CD4-positive, alpha-beta T cell treated with Interleukin-2 at 100 ng/mL for 4 hours (primary cell): Measurements from ENCODE around the gene ZBTB8A.
"Not testable (repeated sequence)": the region's sequence is repeated elsewhere in the genome, so short reads cannot be mapped to it uniquely, and the experiment has no call there.

Experiments
- DNase-seq: peaks from one replicate; pipeline ENCODE4 v3.0.0-alpha.2; 2020; ENCODE audit warnings: low spot score

The ZBTB8A gene

GRCh38 chr1:32538887-32539583, at the start of gene ZBTB8A:
Gene ZBTB8A (plus strand): TSS chr1:32539427. CDS start chr1:32592932, 53,505 bp downstream.
- no peak for DNase-seq

DNA sequence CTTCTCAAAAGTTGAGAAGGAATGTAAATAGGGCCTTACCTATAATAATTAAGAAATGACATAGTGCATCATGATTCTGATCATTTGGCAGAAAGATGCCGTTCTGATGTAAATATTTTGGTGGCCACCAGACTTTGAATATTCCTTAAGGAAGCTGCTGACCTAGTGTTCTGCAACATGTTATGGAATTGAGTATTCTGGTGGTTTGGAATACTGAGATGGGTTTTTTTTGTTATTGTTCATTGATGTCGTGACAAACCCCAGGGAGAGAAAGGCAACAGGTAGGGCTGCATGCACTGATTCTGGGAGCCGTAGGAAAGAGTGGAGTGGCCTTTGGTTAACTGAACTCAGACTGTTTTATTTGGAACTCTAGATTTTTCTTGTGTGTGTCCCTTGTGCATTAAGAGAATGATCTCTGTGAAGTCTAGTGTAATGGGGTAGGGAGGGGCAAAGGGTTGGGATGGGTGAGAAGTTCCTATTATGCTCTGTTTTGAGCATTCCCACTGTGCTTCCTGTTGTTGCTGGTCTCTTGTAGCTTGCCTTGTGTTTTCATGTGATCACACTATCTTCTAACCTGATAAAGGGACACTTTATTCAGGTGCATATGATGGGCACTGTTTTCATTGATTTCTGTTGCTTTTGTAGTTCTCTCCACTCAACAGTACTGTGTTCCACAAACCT, 49.3 kb upstream of the ZBTB8A start:
- DNase-seq: no peak

GRCh38 chr1:32491386-32491785, 47.8 kb upstream of the ZBTB8A start:
- DNase-seq: no peak

- DNase-seq: no peak
These were observed 45.0 kb upstream of the ZBTB8A start for GRCh38 chr1:32494196-32494595.

- no peak for DNase-seq
These were observed 44.4 kb upstream of the ZBTB8A start for GRCh38 chr1:32494711-32495337.

DNA sequence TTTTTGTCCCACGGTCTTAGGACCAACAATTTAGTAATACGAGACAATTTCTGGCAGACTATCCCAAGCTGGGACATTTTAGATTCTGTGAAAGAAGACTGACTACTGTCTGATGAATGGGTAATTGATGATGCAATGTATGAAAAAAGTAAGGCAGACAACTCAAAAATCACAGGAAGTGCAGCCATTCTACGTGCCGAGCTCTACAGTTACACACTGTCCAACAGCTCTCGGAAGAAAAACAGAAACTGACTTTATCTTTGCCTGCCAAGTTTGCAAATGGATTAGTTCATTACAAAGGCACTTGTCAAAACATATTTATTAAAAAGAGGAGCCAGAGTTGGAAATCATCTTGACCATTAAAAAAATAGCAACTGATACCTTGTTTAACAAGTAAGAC, 43.1 kb upstream of the ZBTB8A start:
- no peak for DNase-seq

DNA sequence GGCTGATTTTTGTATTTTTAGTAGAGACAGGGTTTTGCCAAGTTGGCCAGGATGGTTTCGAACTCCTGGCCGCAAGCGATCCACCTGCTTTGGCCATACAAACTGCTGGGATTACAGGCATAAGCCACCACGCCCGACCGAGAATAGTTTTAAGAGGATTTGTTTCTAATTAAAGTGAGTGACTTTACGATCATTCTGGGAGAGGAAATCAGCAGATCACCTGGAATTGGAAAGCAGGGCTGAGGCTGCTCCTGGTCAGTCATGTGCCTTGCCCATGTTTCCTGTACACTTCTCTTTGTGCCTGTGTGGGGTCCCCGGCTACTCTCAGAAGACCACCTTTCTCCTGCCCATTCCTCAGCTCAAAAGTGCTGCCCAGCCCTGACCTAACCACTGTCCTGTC, 40.5 kb upstream of the ZBTB8A start:
- DNase-seq: no peak

GRCh38 chr1:32500387-32501209, 38.6 kb upstream of the ZBTB8A start:
- no peak for DNase-seq

DNA sequence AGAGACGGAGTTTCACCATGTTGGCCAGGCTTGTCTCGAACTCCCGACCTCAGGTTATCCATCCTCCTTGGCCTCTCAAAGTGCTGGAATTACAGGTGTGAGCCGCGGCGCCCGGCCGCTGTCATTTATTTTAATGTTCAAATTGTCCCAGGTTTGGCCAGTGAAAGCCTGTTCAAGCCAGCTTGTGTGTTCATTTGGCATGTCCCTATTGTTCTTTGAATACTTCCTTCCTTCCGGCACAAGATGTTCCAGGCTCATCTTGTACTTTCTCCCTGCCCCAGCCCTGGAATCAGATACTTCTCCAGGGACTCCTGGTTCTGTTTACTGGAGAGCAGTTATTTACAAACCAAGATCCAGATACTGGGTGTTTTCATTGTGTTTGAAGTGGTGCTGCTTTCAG, 37.4 kb upstream of the ZBTB8A start:
- DNase-seq: no peak

GRCh38 chr1:32503153-32503552, 36.1 kb upstream of the ZBTB8A start:
- no peak for DNase-seq

DNA sequence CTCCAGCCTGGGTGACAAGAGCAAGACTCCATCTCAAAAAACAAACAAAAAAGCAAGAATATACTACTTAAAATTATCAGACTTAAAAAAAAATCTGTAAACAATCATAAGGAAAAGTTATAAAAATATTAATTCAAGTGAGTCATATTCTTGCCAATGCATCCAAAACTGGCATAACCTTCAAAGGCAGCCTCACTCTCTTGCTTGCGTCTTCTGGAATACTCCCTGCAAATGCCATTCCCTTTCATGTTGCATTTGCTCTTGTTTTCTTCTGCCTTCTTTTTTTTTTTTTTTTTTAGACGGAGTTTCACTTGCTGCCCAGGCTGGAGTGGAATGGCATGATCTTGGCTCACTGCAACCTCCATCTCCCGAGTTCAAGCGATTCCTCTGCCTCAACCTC, 32.2 kb upstream of the ZBTB8A start:
- DNase-seq: no peak

GRCh38 chr1:32508761-32509160, 30.5 kb upstream of the ZBTB8A start:
- DNase-seq: no peak

- DNase-seq: no peak
These were observed 29.3 kb upstream of the ZBTB8A start for GRCh38 chr1:32509939-32510338.

DNA sequence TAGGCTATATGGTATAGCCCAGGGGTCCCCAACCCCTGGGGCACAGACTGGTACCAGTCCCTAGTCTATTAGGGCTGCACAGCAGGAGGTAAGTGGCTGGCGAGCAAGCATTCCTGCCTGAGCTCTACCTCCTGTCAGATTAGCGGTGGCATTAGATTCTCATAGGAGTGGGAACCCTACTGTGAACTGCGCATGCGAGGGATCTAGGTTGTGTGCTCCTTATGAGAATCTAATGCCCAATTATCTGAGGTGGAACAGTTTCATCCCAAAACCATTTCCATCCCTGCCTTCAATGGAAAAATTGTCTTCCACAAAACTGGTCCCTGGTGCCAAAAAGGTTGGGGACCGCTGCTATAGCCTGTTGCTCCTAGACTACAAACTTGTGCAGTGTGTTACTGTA, 22.8 kb upstream of the ZBTB8A start:
- DNase-seq: no peak

GRCh38 chr1:32518976-32519375, 20.3 kb upstream of the ZBTB8A start:
- no peak for DNase-seq

- no peak for DNase-seq
These were observed 18.1 kb upstream of the ZBTB8A start for GRCh38 chr1:32521165-32521564.

DNA sequence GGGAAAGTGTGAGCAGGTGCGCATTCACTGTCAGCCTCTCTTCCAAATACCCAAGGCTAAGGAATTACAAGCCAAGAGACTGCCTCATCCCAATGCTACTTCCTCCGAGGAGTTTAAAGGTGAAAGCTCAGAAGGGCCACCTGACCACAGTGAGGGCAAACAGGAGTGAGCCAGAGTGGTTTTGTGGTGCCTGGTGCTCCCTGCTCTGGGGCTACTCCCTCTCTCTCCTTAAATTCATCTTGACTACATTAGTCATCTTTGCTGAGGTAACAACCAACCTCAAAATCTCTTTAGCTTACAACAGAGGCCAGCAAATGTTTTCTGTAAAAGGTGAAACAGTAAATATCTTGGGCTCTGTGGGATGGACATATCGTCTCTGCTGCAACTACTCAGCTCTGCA, 14.2 kb upstream of the ZBTB8A start:
- DNase-seq: no peak

DNA sequence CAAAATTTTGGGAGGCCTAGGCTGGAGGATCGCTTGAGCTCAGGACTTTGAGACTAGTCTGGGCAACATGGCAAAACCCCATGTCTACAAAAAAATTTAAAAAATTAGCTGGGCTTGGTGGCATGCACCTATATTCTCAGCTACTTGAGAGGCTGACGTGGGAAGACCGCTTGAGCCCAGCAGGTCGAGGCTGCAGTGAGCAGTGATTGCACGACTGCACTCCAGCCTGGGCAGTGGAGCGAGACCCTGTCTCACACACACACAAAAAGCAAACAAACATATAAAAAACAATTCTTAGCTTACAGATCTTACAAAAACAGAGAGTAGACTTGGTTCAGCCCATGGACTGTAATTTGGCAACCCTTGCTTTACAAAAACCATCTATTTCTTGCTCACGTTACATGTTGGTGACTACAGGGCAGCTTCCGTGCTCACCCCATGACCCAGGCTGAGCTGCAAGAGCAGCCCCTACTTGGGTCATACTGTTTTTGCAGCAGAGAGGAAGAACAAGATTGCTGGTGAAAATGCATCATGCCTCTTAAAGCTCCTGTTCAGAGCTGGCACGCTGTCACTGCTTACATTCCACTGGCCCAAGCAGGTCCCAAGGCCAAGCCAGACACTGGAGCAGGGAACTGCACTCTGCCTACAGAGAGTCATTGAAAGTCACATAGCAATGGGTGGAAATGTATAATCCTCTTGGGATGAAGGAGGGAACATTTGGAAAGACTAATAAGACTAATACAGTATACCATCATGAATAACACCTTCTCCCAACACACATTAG, 13.4 kb upstream of the ZBTB8A start:
- no peak for DNase-seq

- DNase-seq: not testable (repeated sequence)
These were observed 10.7 kb upstream of the ZBTB8A start for GRCh38 chr1:32528550-32528949.

DNA sequence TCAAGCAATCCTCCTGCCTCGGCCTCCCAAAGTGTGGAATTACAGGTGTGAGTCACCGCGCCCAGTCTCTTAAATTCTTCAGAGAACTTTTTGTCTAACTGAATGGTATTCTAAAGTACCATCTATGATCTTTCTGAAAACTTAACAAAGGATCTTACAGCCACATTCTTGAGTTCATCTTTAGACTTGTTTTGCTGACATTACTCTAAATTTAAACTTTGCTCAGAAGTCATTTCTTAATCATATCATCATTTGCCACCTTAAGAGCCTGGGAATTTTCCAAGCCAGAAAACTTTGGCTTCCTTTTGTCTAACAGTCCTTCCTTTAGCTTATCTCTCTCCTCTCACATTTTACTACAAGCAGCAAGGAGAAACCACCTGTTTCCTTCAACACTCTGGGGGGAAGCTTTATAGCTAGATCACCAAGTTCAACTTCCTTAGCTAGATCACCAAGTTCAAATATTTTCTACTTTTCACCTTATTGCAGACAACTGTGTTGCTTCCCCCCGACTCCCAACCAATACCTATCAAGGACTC, 5.4 kb upstream of the ZBTB8A start:
- no peak for DNase-seq

- no peak for DNase-seq
These were observed 3.1 kb upstream of the ZBTB8A start for GRCh38 chr1:32536117-32536516.
